SU-DHL-6 (cell line): Measurements from ENCODE around the gene ASCC3.

Experiments
- EZH2phosphoT487 ChIP-seq: fragments of 200-600 bp; sonication (generic), shearing (Covaris generic); conservative IDR thresholded peaks from 2 replicates; pipeline ENCODE4 v1.6.1; 2018; ENCODE audit warnings: mild to moderate bottlenecking, antibody characterized with exemption, low read length, moderate library complexity, mixed read lengths
- TF ChIP-seq, protein P1 (sequence below): fragments of 200-600 bp; sonication (generic); IDR thresholded peaks from one replicate; pipeline ENCODE4 v1.5.1; 2017; ENCODE audit warnings: antibody characterized with exemption, mild to moderate bottlenecking, low read length, moderate library complexity; ENCODE audit not compliant: insufficient read depth, poor library complexity, severe bottlenecking

DNA sequence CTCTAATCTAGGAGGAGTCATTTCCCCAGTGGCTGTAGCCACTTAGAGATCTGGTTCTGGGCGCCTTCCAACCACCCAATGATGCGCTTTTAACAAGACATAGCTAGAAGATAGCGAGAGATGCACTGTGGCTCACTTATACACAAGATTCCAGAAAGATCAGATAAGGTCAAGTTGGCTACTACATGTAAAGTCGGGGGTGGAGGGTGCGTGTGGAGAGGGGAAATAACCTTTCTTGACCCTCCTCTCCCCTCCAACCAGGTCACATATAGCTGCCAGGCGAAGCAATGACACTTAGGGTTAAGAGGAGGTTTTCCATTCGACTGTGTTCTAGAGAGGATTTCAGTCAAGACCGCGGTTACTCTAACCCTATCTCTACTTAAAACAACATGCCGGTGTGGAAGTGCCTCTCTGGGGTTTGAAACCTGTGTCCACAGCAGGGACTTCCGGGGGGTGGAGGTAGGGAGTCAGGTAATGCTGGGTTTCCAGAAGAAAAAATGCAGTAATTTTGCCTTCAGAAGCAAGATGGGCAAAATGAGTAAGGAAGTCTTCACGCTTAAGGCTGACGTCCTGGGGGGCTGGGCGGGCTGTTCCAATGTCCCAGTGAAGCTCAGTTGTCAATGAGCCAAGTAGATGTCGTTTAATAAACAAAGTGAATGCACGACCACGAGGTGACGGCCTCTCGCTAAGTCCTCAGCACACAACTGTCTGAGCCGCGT lies 414.6 kb downstream of the ASCC3 start:
- TF ChIP-seq, protein P1, sequence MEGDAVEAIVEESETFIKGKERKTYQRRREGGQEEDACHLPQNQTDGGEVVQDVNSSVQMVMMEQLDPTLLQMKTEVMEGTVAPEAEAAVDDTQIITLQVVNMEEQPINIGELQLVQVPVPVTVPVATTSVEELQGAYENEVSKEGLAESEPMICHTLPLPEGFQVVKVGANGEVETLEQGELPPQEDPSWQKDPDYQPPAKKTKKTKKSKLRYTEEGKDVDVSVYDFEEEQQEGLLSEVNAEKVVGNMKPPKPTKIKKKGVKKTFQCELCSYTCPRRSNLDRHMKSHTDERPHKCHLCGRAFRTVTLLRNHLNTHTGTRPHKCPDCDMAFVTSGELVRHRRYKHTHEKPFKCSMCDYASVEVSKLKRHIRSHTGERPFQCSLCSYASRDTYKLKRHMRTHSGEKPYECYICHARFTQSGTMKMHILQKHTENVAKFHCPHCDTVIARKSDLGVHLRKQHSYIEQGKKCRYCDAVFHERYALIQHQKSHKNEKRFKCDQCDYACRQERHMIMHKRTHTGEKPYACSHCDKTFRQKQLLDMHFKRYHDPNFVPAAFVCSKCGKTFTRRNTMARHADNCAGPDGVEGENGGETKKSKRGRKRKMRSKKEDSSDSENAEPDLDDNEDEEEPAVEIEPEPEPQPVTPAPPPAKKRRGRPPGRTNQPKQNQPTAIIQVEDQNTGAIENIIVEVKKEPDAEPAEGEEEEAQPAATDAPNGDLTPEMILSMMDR: no peak
- no peak for TF ChIP-seq EZH2phosphoT487
